Astrocyte of the cerebellum (primary cell): ENCODE results near the gene ARHGAP12.

Source experiments
- DNase-seq: peaks from one replicate; pipeline ENCODE4 v3.0.0-alpha.2; 2011; ENCODE audit warnings: low read depth
- H3K4me3 ChIP-seq: 2 replicates; pipeline ENCODE4 v1.5.1; 2011; ENCODE audit warnings: mild to moderate bottlenecking, low read depth, low read length, moderate library complexity
- in situ Hi-C: cut with HindIII; loops from 2 replicates; pipeline ENCODE4 v1.10.0; 2017; ENCODE audit warnings: low sequenced_read_pairs
- TF ChIP-seq, protein P1 (sequence below): IDR thresholded peaks from 2 replicates; pipeline ENCODE4 v1.5.1; 2012; ENCODE audit warnings: low read length, low read depth, moderate library complexity, mild to moderate bottlenecking; ENCODE audit errors: missing control alignments

Gene ARHGAP12

GRCh38 chr10:31789555-31789954 lies 139.1 kb downstream of the ARHGAP12 start:
- TF ChIP-seq, protein P1, sequence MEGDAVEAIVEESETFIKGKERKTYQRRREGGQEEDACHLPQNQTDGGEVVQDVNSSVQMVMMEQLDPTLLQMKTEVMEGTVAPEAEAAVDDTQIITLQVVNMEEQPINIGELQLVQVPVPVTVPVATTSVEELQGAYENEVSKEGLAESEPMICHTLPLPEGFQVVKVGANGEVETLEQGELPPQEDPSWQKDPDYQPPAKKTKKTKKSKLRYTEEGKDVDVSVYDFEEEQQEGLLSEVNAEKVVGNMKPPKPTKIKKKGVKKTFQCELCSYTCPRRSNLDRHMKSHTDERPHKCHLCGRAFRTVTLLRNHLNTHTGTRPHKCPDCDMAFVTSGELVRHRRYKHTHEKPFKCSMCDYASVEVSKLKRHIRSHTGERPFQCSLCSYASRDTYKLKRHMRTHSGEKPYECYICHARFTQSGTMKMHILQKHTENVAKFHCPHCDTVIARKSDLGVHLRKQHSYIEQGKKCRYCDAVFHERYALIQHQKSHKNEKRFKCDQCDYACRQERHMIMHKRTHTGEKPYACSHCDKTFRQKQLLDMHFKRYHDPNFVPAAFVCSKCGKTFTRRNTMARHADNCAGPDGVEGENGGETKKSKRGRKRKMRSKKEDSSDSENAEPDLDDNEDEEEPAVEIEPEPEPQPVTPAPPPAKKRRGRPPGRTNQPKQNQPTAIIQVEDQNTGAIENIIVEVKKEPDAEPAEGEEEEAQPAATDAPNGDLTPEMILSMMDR: no peak
- no peak overlapping the region for H3K4me3 ChIP-seq
- DNase-seq: no peak
- in situ Hi-C loops: no loop called here

GRCh38 chr10:31782701-31783100 lies 145.9 kb downstream of the ARHGAP12 start:
- no peak for DNase-seq
- H3K4me3 ChIP-seq: no peak overlapping the region
- TF ChIP-seq, protein P1: no peak
- in situ Hi-C loops: no loop called here

GRCh38 chr10:31780717-31781116 lies 147.9 kb downstream of the ARHGAP12 start:
- in situ Hi-C loops: no loop called here
- H3K4me3 ChIP-seq: no peak overlapping the region
- TF ChIP-seq, protein P1: no peak
- DNase-seq: no peak

DNA sequence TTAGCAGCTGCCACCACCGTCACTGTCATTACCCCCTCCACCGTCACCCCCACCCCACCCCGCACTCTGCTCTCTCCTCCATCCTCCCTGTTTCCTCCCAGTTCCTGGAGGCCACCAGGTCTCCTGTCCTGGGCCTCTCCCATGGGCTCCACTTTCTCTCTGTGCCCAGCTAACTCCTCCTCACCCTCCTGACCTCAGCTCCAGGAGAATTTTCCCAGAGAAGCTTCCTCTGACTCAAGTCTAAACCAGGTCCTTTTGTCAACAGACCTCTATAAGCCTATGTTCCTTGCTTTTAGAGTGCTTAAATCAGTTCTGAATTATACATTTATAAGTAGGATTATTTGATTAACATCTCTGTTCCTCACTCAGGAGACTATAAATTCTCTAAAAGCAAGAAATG lies 150.0 kb downstream of the ARHGAP12 start:
- in situ Hi-C loops: no loop called here
- DNase-seq: no peak
- H3K4me3 ChIP-seq: no peak overlapping the region
- TF ChIP-seq, protein P1: no peak

DNA sequence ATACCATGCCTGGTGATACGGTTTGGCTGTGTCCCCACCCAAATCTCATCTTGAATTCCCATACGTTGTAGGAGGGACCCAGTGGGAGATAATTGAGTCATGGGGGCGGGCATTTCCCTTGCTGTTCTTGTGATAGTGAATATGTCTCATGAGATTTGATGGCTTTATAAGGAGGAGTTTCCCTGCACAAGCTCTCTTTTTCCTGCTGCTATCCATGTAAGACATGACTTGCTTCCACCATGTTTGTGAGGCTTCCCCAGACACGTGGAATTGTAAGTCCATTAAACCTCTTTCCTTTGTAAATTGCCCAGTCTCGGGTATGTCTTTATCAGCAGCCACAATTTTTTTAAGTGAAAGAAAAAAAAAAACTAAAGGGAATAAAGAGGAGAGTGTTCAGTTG lies 152.5 kb downstream of the ARHGAP12 start:
- in situ Hi-C loops: no loop called here
- TF ChIP-seq, protein P1: no peak

DNA sequence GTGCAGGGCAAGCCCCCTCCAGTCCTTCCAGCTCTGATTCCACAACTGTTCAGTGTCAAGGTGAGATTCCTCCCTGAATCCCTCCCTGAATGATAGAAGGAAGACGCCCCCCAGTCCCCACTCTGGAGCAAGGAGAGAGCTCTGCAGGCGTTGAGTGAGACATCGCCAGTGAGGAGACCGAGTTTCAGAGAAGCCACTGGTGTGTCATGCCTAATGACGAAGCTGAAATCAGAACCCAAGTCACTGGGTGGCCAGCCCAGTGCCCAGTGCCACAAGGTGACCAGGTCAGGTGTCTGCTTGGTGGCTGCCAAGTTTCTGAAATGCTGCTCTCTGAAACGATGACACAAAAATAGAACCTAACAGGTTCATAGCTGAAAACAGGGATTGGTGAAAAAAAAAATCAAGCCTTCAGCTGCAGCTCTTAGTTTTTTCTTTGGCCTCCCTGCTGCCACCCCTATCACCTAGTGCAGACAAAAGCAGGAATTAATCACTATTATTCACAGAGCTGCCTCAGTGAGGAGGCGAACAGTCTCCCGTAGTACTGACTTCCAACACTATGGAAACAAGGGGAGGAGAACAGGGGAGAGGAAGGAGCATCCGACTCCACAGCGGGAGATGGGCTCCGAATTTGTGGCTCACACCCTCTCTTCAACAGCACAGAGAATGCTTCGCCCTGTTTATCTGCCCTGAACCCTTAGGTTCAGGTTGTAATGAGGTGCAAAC lies 153.5 kb downstream of the ARHGAP12 start:
- DNase-seq: no peak
- H3K4me3 ChIP-seq: no peak overlapping the region
- TF ChIP-seq, protein P1: no peak
- in situ Hi-C loops: no loop called here

More for the DNA sequence above, 152.5 kb downstream of the ARHGAP12 start:
- no peak for DNase-seq
- H3K4me3 ChIP-seq: no peak overlapping the region
